ENCODE data around the gene PON1.

The PON1 gene

DNA sequence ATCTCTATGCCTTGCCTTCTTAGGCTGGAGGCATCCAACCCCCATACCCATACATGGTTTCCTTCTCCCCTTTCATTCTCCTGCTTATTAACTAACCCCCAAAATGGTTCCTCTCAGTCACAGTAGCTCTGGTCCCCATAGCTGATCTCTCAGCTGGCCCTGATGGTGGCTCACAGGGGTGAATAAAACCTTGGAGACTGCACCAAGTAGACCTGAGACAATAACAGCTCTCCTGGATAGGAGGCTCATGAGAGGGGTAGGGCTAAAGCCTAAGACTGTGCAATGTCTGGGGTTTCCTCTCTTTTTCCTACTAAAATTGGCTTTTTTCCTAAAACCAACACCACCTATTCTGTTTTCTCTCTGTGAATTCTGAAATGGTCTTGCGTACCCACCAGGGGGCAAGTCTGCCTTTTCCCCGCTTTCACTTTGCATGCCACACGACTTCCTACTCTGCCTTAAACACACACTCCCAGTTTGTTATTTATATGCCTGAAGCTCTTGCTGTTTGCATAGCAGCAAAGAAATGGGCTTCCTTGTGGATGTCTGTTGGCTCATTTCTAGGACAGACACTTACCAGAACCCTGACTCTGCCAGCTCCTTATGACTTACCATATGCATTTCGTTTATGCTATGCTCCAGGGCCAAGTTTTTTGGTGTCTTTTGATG, 18.4 kb upstream of the PON1 start:
- Histone ChIP-seq H3K9me3 (ENCODE audit: severe bottlenecking) (no peaks in the 10 kb centered on the region), H3K4me3 (ENCODE audit: low read depth, low read length) (no peak overlapping the region), H3K27me3 (ENCODE audit: insufficient read depth, low read depth, severe bottlenecking) (no peaks in the 10 kb centered on the region), H3K27ac (no peak overlapping the region), H3K36me3 (no peaks in the 10 kb centered on the region)
- TF ChIP-seq, protein P1, sequence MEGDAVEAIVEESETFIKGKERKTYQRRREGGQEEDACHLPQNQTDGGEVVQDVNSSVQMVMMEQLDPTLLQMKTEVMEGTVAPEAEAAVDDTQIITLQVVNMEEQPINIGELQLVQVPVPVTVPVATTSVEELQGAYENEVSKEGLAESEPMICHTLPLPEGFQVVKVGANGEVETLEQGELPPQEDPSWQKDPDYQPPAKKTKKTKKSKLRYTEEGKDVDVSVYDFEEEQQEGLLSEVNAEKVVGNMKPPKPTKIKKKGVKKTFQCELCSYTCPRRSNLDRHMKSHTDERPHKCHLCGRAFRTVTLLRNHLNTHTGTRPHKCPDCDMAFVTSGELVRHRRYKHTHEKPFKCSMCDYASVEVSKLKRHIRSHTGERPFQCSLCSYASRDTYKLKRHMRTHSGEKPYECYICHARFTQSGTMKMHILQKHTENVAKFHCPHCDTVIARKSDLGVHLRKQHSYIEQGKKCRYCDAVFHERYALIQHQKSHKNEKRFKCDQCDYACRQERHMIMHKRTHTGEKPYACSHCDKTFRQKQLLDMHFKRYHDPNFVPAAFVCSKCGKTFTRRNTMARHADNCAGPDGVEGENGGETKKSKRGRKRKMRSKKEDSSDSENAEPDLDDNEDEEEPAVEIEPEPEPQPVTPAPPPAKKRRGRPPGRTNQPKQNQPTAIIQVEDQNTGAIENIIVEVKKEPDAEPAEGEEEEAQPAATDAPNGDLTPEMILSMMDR (IDR thresholded peaks at IDR 0.05; ENCODE audit: low read depth, low read length), result no peak
- DNase-seq, result no peak

DNA sequence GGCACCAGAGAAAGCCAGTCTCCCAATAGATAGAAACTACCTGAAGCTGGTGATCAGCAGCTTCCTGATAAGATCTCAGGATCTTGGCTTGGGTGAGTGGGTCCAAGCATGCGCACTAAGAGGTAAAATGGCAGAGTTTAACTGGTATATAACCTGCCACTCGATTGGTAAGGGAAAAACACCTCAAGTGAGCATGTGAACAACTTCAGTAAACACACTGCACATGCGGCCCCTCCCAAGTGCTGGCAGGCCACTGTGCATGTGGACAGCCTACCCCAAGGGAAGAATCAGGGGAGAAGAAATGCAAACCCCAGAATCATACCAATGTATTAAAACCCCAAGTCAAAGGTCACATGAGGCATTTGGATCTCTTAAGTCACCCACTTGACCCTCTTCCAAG, 17.7 kb upstream of the PON1 start:
- H3K36me3 ChIP-seq, result no peaks in the 10 kb centered on the region
- no peak overlapping the region for H3K4me3 ChIP-seq (ENCODE audit: low read depth, low read length)
- no peaks in the 10 kb centered on the region for H3K9me3 ChIP-seq (ENCODE audit: severe bottlenecking)
- H3K27ac ChIP-seq, result no peak overlapping the region
- no peaks in the 10 kb centered on the region for H3K27me3 ChIP-seq (ENCODE audit: insufficient read depth, low read depth, severe bottlenecking)
- DNase-seq, result no peak
- TF ChIP-seq, protein P1 (IDR thresholded peaks at IDR 0.05; ENCODE audit: low read depth, low read length), result no peak

DNA sequence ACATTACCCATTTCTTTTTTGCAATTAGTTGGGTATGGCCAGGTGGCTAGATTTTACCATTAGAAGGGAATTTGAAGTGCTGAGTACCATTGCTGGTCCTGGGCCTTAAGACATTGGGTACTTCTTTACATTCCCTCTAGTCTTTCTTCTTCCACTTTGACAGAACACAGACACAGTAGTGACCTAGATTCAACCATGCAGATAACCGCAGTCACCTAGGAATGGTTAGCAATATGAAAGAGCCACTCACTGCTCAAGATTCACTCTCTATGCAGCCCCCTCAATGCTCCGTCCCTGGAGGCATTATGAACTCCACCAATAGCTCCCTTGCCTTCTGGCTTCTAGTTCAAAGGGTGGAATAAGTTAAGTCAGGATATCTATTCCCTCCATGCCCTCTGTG, 16.2 kb upstream of the PON1 start:
- H3K9me3 ChIP-seq (ENCODE audit: severe bottlenecking), result no peaks in the 10 kb centered on the region
- TF ChIP-seq, protein P1 (IDR thresholded peaks at IDR 0.05; ENCODE audit: low read depth, low read length), result no peak
- no peaks in the 10 kb centered on the region for H3K27me3 ChIP-seq (ENCODE audit: insufficient read depth, low read depth, severe bottlenecking)
- no peak for DNase-seq
- no peak overlapping the region for H3K27ac ChIP-seq
- H3K4me3 ChIP-seq (ENCODE audit: low read depth, low read length), result no peak overlapping the region
- H3K36me3 ChIP-seq, result no peaks in the 10 kb centered on the region

DNA sequence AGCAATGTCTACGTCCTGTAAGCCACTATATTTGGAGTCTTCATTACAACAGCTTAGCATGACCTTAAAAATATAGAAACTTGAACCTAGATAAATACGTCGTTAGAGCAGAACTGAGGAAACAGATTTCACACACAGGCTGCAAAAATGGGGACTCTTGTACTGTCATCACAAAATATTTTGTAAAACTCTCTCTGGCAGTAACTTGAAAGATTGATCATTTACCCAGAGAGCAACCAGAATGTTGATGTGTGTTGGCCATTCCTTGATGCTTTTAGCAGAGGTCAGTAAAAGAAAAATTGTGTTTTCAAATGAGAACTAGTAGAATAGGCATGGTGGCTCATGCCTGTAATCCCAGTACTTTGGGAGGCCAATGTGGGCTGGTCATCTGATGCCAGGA, 14.5 kb upstream of the PON1 start:
- Histone ChIP-seq H3K27me3 (ENCODE audit: insufficient read depth, low read depth, severe bottlenecking) (no peaks in the 10 kb centered on the region), H3K36me3 (no peaks in the 10 kb centered on the region), H3K27ac (no peak overlapping the region), H3K4me3 (ENCODE audit: low read depth, low read length) (no peak overlapping the region), H3K9me3 (ENCODE audit: severe bottlenecking) (no peaks in the 10 kb centered on the region)
- no peak for DNase-seq
- TF ChIP-seq, protein P1 (IDR thresholded peaks at IDR 0.05; ENCODE audit: low read depth, low read length), result no peak

DNA sequence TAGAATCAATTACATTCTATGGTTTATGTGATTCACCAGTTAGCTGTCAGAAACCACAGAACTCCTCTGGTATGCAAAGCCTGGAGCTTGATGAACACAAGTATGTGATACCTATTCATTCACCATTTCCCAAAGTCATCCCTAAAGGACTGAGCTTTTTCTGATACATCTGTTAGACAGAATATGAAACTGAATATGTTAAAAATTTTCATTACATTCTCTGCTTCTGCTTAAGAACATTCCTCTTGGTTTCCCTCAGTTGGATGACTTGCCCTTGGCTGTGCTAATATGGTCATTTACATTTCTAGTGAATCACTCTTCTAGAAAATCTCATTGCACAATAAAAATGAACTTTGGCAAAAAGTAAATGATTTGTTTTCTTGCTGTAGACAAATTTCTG, 10.8 kb upstream of the PON1 start:
- no peaks in the 10 kb centered on the region for H3K36me3 ChIP-seq
- DNase-seq, result no peak
- no peaks in the 10 kb centered on the region for H3K9me3 ChIP-seq (ENCODE audit: severe bottlenecking)
- TF ChIP-seq, protein P1 (IDR thresholded peaks at IDR 0.05; ENCODE audit: low read depth, low read length), result no peak
- H3K27me3 ChIP-seq (ENCODE audit: insufficient read depth, low read depth, severe bottlenecking), result no peaks in the 10 kb centered on the region
- no peak overlapping the region for H3K4me3 ChIP-seq (ENCODE audit: low read depth, low read length)
- H3K27ac ChIP-seq, result no peak overlapping the region

DNA sequence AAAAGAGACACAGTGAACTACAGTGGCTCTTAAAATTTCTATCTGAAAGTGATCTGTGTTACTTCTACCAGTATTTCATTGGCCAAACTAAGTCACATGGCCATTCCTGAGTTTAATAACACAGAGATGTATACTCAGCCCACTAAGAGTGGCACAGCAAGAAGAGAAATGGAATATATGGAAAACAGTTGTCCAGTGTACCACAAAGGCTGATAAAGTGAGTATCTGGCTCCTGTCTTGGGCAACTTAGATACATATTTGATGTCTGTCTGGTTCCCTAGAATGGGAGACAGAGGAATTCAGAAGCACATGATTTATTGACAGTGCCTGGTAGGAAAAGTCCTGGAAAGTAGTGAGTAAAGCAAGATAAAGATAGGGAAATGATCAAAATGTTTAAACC, 10.1 kb upstream of the PON1 start:
- DNase-seq, result no peak
- Histone ChIP-seq H3K36me3 (no peaks in the 10 kb centered on the region), H3K4me3 (ENCODE audit: low read depth, low read length) (no peak overlapping the region), H3K27ac (no peak overlapping the region), H3K9me3 (ENCODE audit: severe bottlenecking) (no peaks in the 10 kb centered on the region), H3K27me3 (ENCODE audit: insufficient read depth, low read depth, severe bottlenecking) (no peaks in the 10 kb centered on the region)
- TF ChIP-seq, protein P1 (IDR thresholded peaks at IDR 0.05; ENCODE audit: low read depth, low read length), result no peak

Measured in WERI-Rb-1 (cell line).